Measurements from ENCODE around the gene FLYWCH2.

DNA sequence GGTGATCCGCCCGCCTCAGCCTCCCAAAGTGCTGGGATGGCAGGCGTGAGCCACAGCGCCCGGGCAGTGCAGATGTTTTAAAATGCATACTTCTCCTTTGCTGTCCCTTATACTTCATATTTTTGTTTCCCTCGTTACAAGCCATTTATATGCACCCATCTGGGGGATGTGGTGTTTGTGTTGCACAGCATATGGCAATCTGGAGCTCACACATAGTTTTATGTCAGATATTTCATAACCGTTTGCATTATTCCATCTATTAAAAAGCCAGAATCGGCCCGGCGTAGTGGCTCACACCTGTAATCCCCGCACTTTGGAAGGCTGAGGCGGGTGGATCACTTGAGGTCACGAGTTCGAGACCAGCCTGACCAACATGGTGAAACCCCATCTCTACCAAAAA, 40.5 kb downstream of the FLYWCH2 start:
- TF ChIP-seq, protein P1, sequence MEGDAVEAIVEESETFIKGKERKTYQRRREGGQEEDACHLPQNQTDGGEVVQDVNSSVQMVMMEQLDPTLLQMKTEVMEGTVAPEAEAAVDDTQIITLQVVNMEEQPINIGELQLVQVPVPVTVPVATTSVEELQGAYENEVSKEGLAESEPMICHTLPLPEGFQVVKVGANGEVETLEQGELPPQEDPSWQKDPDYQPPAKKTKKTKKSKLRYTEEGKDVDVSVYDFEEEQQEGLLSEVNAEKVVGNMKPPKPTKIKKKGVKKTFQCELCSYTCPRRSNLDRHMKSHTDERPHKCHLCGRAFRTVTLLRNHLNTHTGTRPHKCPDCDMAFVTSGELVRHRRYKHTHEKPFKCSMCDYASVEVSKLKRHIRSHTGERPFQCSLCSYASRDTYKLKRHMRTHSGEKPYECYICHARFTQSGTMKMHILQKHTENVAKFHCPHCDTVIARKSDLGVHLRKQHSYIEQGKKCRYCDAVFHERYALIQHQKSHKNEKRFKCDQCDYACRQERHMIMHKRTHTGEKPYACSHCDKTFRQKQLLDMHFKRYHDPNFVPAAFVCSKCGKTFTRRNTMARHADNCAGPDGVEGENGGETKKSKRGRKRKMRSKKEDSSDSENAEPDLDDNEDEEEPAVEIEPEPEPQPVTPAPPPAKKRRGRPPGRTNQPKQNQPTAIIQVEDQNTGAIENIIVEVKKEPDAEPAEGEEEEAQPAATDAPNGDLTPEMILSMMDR (conservative IDR thresholded peaks at IDR 0.05; ENCODE audit: low read depth, low read length): no peak
- no peak for TF ChIP-seq FOS (IDR thresholded peaks at IDR 0.05; ENCODE audit: low read depth, low read length)
- TF ChIP-seq POLR2A (IDR thresholded peaks at IDR 0.05; ENCODE audit: low read depth, low read length): no peak
- no peak for TF ChIP-seq MXI1 (IDR thresholded peaks at IDR 0.05; ENCODE audit: borderline replicate concordance, low read depth, low read length)
- no peak for TF ChIP-seq RAD21 (IDR thresholded peaks at IDR 0.05; ENCODE audit: low read length)
- TF ChIP-seq RFX5 (IDR thresholded peaks at IDR 0.05; ENCODE audit: low read depth, low read length): no peak
- TF ChIP-seq, protein P2, sequence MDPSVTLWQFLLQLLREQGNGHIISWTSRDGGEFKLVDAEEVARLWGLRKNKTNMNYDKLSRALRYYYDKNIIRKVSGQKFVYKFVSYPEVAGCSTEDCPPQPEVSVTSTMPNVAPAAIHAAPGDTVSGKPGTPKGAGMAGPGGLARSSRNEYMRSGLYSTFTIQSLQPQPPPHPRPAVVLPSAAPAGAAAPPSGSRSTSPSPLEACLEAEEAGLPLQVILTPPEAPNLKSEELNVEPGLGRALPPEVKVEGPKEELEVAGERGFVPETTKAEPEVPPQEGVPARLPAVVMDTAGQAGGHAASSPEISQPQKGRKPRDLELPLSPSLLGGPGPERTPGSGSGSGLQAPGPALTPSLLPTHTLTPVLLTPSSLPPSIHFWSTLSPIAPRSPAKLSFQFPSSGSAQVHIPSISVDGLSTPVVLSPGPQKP (IDR thresholded peaks at IDR 0.05; ENCODE audit: borderline replicate concordance, low read depth, low read length): no peak
- TF ChIP-seq MAZ (IDR thresholded peaks at IDR 0.05; ENCODE audit: borderline replicate concordance, low read depth, low read length): no peak
- TF ChIP-seq MAFK (IDR thresholded peaks at IDR 0.05; ENCODE audit: low read depth, low read length): no peak
- TF ChIP-seq CEBPB (IDR thresholded peaks at IDR 0.05; ENCODE audit: low read depth, low read length): no peak
- TF ChIP-seq, protein P3, sequence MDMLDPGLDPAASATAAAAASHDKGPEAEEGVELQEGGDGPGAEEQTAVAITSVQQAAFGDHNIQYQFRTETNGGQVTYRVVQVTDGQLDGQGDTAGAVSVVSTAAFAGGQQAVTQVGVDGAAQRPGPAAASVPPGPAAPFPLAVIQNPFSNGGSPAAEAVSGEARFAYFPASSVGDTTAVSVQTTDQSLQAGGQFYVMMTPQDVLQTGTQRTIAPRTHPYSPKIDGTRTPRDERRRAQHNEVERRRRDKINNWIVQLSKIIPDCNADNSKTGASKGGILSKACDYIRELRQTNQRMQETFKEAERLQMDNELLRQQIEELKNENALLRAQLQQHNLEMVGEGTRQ (IDR thresholded peaks at IDR 0.05; ENCODE audit: low read depth, low read length): no peak
- TF ChIP-seq BHLHE40 (IDR thresholded peaks at IDR 0.05; ENCODE audit: low read depth, low read length): no peak
